H1 (cell line): ENCODE measurements around the gene MIPOL1.

Experiments used
- BACH1 ChIP-seq: IDR thresholded peaks from 2 replicates; pipeline ENCODE4 v1.6.1; 2012; ENCODE audit warnings: low read length, improper control_type of control experiment
- CTCF ChIP-seq, 3 experiments: IDR thresholded peaks; 1 replicate in 2 of 3; 2 replicates in 1 of 3; pipeline versions ENCODE4 v1.5.1 to v1.6.1; 2011; ENCODE audit warnings: low read length in 3 of 3, mild to moderate bottlenecking in 3 of 3, inconsistent platforms in 2 of 3, low read depth in 1 of 3, moderate library complexity in 1 of 3; ENCODE audit not compliant: insufficient read depth in 1 of 3; ENCODE audit errors: control extremely low read depth in 1 of 3
- EGR1 ChIP-seq: IDR thresholded peaks from 2 replicates; pipeline ENCODE4 v1.6.1; 2011; ENCODE audit warnings: low read depth, low read length, borderline replicate concordance
- EP300 ChIP-seq, 2 experiments: IDR thresholded peaks; 1 replicate in 1 of 2; 2 replicates in 1 of 2; pipeline ENCODE4 v1.6.1; 2011 to 2012; ENCODE audit warnings: low read depth in 2 of 2, low read length in 2 of 2, mild to moderate bottlenecking in 2 of 2, borderline replicate concordance in 1 of 2, inconsistent platforms in 1 of 2, moderate library complexity in 1 of 2
- NRF1 ChIP-seq: IDR thresholded peaks from 2 replicates; pipeline ENCODE4 v1.6.1; 2011; ENCODE audit warnings: mild to moderate bottlenecking, low read depth, low read length, improper control_type of control experiment
- POLR2A ChIP-seq, 2 experiments: IDR thresholded peaks; 1 replicate in 1 of 2; 2 replicates in 1 of 2; pipeline ENCODE4 v1.6.1; 2011; ENCODE audit warnings: low read depth in 2 of 2, low read length in 2 of 2, mild to moderate bottlenecking in 2 of 2; ENCODE audit errors: control extremely low read depth in 1 of 2
- SIX5 ChIP-seq: IDR thresholded peaks from 2 replicates; pipeline ENCODE4 v1.6.1; 2011; ENCODE audit warnings: mild to moderate bottlenecking, low read depth, low read length
- SP1 ChIP-seq: IDR thresholded peaks from 2 replicates; pipeline ENCODE4 v1.6.1; 2011; ENCODE audit warnings: low read depth, low read length
- ZNF274 ChIP-seq: IDR thresholded peaks from 2 replicates; pipeline ENCODE4 v1.7.0; 2012; ENCODE audit warnings: low read length, borderline replicate concordance; ENCODE audit errors: extremely low read depth

- TF ChIP-seq SP1 = no peak
- TF ChIP-seq SIX5 = no peak
- no peak for TF ChIP-seq POLR2A (IDR thresholded peaks at IDR 0.05; ENCODE audit: control extremely low read depth in 1 of 2, low read depth in 2 of 2, low read length in 2 of 2)
- TF ChIP-seq ZNF274 = no peak
- TF ChIP-seq CTCF (IDR thresholded peaks at IDR 0.05; ENCODE audit: control extremely low read depth in 1 of 3, insufficient read depth in 1 of 3, low read depth in 1 of 3, low read length in 3 of 3) = no peak
- no peak for TF ChIP-seq NRF1
- no peak for TF ChIP-seq BACH1
- no peak for TF ChIP-seq EGR1
- no peak for TF ChIP-seq EP300 (IDR thresholded peaks at IDR 0.05; ENCODE audit: borderline replicate concordance in 1 of 2, low read depth in 2 of 2, low read length in 2 of 2)
These were observed 208.4 kb downstream of the MIPOL1 start for GRCh38 chr14:37406095-37406494.
